ENCODE data around the gene POLR3E. TPM values are rescaled to one million over a fixed set of nuclear protein-coding genes. Genes with fewer than 3 reads are reported as not detected.

POLR3E gene
- total RNA-seq, 1 experiment from 2014 or later, result 69.8 TPM

DNA sequence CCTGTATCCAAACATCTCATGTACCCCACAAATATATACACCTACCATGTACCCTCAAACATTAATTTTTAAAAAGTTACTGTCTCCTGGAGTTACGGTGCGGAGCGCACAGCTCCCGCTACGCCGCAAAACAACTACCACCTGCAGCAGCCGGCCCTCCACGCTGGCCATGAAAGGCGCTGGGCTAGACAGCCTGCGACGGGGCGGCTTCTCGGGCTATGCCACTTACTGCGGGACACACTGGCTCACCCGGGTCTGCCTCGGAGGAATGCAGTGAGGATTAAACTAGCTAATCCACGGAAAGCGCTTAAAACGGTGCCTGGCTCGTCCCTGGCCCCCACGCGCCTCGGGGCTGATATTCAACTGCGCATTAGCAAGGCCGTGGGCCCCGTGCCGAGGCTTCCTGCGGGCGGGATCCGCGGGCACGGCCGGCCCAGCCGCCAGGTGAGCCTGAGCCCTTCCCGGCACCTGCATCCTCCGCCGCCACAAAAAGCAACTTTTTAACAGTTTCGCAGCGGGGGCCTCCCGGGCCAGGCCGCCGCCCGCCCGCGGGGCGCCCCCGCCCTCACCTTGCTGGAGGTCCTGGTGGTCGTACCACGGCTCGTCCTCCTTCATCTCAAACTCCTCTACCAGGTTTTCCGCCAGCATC lies 76.6 kb downstream of the POLR3E start:
- Histone ChIP-seq H3K9me3 (ENCODE audit: low read depth, low read length, poor library complexity, severe bottlenecking) (no peaks in the 10 kb centered on the region), H3K4me3 (ENCODE audit: low read depth, low read length, poor library complexity, severe bottlenecking) (peak overlapping the region; percentile 89), H3K36me3 (ENCODE audit: insufficient read depth, low read length, poor library complexity, severe bottlenecking) (no peaks in the 10 kb centered on the region), H3K27me3 (replicated peaks; ENCODE audit: insufficient read depth, low read depth, low read length, poor library complexity) (no peaks in the 10 kb centered on the region), H3K4me1 (ENCODE audit: insufficient read depth, low read length, poor library complexity, severe bottlenecking) (peaks cover 31% of the 10 kb centered on the region), H3K27ac (ENCODE audit: low read depth, low read length, poor library complexity, severe bottlenecking) (peak overlapping the region; percentile 86)
- ChIA-PET POLR2A (ENCODE audit: low non-redundant PET) (no interaction called here), CTCF (interaction anchor here (0.5 kb wide), 1 partner anchor 17 kb away, joined by 5 read pairs; no protein-coding TSS in a partner anchor)
- intact Hi-C loops (cut with micrococcal nuclease; ENCODE audit: unreplicated experiment), result no loop called here
- TF ChIP-seq, protein P1, sequence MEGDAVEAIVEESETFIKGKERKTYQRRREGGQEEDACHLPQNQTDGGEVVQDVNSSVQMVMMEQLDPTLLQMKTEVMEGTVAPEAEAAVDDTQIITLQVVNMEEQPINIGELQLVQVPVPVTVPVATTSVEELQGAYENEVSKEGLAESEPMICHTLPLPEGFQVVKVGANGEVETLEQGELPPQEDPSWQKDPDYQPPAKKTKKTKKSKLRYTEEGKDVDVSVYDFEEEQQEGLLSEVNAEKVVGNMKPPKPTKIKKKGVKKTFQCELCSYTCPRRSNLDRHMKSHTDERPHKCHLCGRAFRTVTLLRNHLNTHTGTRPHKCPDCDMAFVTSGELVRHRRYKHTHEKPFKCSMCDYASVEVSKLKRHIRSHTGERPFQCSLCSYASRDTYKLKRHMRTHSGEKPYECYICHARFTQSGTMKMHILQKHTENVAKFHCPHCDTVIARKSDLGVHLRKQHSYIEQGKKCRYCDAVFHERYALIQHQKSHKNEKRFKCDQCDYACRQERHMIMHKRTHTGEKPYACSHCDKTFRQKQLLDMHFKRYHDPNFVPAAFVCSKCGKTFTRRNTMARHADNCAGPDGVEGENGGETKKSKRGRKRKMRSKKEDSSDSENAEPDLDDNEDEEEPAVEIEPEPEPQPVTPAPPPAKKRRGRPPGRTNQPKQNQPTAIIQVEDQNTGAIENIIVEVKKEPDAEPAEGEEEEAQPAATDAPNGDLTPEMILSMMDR (conservative IDR thresholded peaks at IDR 0.05; ENCODE audit: low read depth, low read length), result no peak
- peak; percentile 47 for DNase-seq (ENCODE audit: low spot score)
- no TSS peak for BruUV-seq (replicated peaks)

- Histone ChIP-seq H3K27ac (ENCODE audit: low read depth, low read length, poor library complexity, severe bottlenecking) (peak within 1 kb of the TSS; percentile 86), H3K4me1 (ENCODE audit: insufficient read depth, low read length, poor library complexity, severe bottlenecking) (peaks cover 25% of the 10 kb centered on the region), H3K27me3 (replicated peaks; ENCODE audit: insufficient read depth, low read depth, low read length, poor library complexity) (no peaks in the 10 kb centered on the region), H3K36me3 (ENCODE audit: insufficient read depth, low read length, poor library complexity, severe bottlenecking) (no peaks in the 10 kb centered on the region), H3K4me3 (ENCODE audit: low read depth, low read length, poor library complexity, severe bottlenecking) (peak within 1 kb of the TSS; percentile 89), H3K9me3 (ENCODE audit: low read depth, low read length, poor library complexity, severe bottlenecking) (no peaks in the 10 kb centered on the region)
- intact Hi-C loops (cut with micrococcal nuclease; ENCODE audit: unreplicated experiment), result no loop called here
- peak; percentile 99 for DNase-seq (ENCODE audit: low spot score)
- ChIA-PET CTCF (no interaction called here), POLR2A (ENCODE audit: low non-redundant PET) (interaction anchor here (0.6 kb wide), 1 partner anchor 408 kb away, joined by 3 read pairs; no protein-coding TSS in a partner anchor)
- no TSS peak for BruUV-seq (replicated peaks)
- no peak for TF ChIP-seq EZH2 (IDR thresholded peaks at IDR 0.05; ENCODE audit: borderline replicate concordance, low read depth, low read length, poor library complexity, severe bottlenecking)
- TF ChIP-seq, protein P1 (conservative IDR thresholded peaks at IDR 0.05; ENCODE audit: low read depth, low read length), result no peak
Measured at GRCh38 chr16:22374311-22375116, 77.3 kb downstream of the POLR3E start, which contains the start of gene CDR2. Gene CDR2 (minus strand): TSS chr16:22374619. CDS start chr16:22374309, 310 bp downstream.

DNA sequence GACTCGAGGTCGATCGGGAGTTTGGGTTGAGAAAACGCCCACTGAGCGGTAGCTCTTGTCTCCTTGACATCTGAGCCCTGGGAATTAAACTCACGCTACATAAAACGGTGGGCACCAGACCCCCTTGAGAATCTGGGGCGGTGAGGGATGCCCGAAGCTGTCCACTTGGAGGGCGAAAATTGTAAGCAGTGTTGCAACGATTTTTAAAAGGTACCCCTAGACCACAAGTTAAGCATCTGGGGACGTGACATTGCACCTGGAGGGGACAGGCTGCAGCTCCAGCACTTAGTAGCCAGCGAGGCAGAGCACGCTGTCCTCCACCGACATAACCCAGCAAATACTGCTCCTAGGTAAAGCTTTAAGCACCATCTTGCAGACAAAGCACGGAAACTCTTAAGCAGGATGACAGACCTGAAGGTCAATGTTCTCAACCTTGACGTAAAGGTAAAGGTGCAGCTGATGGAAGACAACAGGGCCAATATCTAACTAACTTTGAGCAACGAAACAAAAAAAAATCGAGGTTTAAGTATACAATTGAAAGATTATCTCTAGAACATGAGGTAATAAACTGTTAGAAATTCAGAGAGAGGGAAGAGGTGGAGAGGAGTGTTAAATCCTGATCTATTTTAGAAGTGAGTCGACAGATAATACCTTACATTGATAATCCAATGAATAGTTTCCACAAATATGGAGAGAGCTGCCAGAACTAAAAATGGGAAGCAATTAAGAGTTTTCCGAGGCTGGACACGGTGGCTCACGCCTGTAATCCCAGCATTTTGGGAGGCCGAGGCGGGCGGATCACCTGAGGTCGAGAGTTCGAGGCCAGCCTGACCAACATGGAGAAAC lies 78.1 kb downstream of the POLR3E start:
- CTCF ChIA-PET, result no interaction called here
- no peak for DNase-seq (ENCODE audit: low spot score)
- H3K4me3 ChIP-seq (ENCODE audit: low read depth, low read length, poor library complexity, severe bottlenecking), result peak overlapping the region; percentile 89
- H3K9me3 ChIP-seq (ENCODE audit: low read depth, low read length, poor library complexity, severe bottlenecking), result no peaks in the 10 kb centered on the region
- H3K27ac ChIP-seq (ENCODE audit: low read depth, low read length, poor library complexity, severe bottlenecking), result peak overlapping the region; percentile 86
- H3K27me3 ChIP-seq (replicated peaks; ENCODE audit: insufficient read depth, low read depth, low read length, poor library complexity), result no peaks in the 10 kb centered on the region
- TF ChIP-seq EZH2 (IDR thresholded peaks at IDR 0.05; ENCODE audit: borderline replicate concordance, low read depth, low read length, poor library complexity, severe bottlenecking), result no peak
- TF ChIP-seq, protein P1 (conservative IDR thresholded peaks at IDR 0.05; ENCODE audit: low read depth, low read length), result no peak
- intact Hi-C loops (cut with micrococcal nuclease; ENCODE audit: unreplicated experiment), result no loop called here
- no TSS peak for BruUV-seq (replicated peaks)
- no peaks in the 10 kb centered on the region for H3K36me3 ChIP-seq (ENCODE audit: insufficient read depth, low read length, poor library complexity, severe bottlenecking)
- peaks cover 17% of the 10 kb centered on the region for H3K4me1 ChIP-seq (ENCODE audit: insufficient read depth, low read length, poor library complexity, severe bottlenecking)
- POLR2A ChIA-PET (ENCODE audit: low non-redundant PET), result interaction anchor here (0.6 kb wide), 1 partner anchor 407 kb away, joined by 3 read pairs; no protein-coding TSS in a partner anchor

All from A673 (cell line).